Mucosa of descending colon (tissue), 3 donors: ENCODE measurements around the gene RIMKLB. TPM values are rescaled to one million over a fixed set of nuclear protein-coding genes. Genes with fewer than 3 reads are reported as not detected.

ENCODE experiments used
- ATAC-seq: fragments of 200-7000 bp; cut with Tn5 transposase; one replicate; pipeline ENCODE4 v1.9.1; 2020; ENCODE audit warnings: mild to moderate bottlenecking, moderate library complexity
- DNase-seq, 3 donors: peaks; one replicate each; pipeline ENCODE4 v3.0.0-alpha.2; 2020
- H3K36me3 ChIP-seq: fragments of 200-600 bp; one replicate; pipeline ENCODE4 v1.8.0; 2021; ENCODE audit warnings: low read depth, mild to moderate bottlenecking
- H3K4me1 ChIP-seq: fragments of 200-600 bp; one replicate; pipeline ENCODE4 v1.8.0; 2021; ENCODE audit warnings: low read depth, mild to moderate bottlenecking
- H3K4me3 ChIP-seq: fragments of 200-600 bp; one replicate; pipeline ENCODE4 v1.8.0; 2021; ENCODE audit warnings: mild to moderate bottlenecking
- H3K9me3 ChIP-seq: fragments of 200-600 bp; one replicate; pipeline ENCODE4 v1.8.0; 2021; ENCODE audit warnings: mild to moderate bottlenecking
- CTCF ChIP-seq: fragments of 200-600 bp; IDR thresholded peaks from one replicate; pipeline ENCODE4 v1.8.0; 2022; ENCODE audit warnings: antibody characterized with exemption, mild to moderate bottlenecking
- intact Hi-C, 2 donors: fragments of 100-400 bp; cut with DNase I in 1 of 2; cut with micrococcal nuclease in 1 of 2; formaldehyde crosslinking; loops; one replicate each; pipeline versions ENCODE4 v1.11.0 to v1.11.1; 2022; cut with DNase I, micrococcal nuclease
- total RNA-seq, 3 donors: library from RNA; stranded (reverse); fragmentation: NEBNext Ultra II Directional in 2 of 3; extraction: Animal tissue kit (Norgen Biotek cat#: 25700) in 2 of 3; gene quantifications; one replicate each; pipeline versions ENCODE4 v1.2.1 to v1.2.4, GENCODE V29; 2021 to 2023
- donor health status: DM: no; HTN: no; CAD: no; lungs with moderate emphysema.
- donor health status: DM: no; HTN: no; CAD: no.
- donor health status: DM: no; HTN: yes; CAD: no.

The RIMKLB gene
- total RNA-seq, 3 donors from 2014 or later, result 3.7 to 30.9 (median 7.6) TPM

- ATAC-seq, result no peak
- DNase-seq, result no peak
- Histone ChIP-seq H3K9me3 (no peaks in the 10 kb centered on the region), H3K4me3 (no peak overlapping the region), H3K4me1 (no peaks in the 10 kb centered on the region), H3K36me3 (no peaks in the 10 kb centered on the region)
- TF ChIP-seq CTCF, result no peak
- intact Hi-C loops, result no loop called here
These were observed 72.7 kb downstream of the RIMKLB start for GRCh38 chr12:8770499-8770898.

GRCh38 chr12:8771072-8771471 lies 73.3 kb downstream of the RIMKLB start:
- Histone ChIP-seq H3K9me3 (no peaks in the 10 kb centered on the region), H3K4me1 (no peaks in the 10 kb centered on the region), H3K4me3 (no peak overlapping the region), H3K36me3 (no peaks in the 10 kb centered on the region)
- DNase-seq, result no peak
- no peak for TF ChIP-seq CTCF
- intact Hi-C loops, result no loop called here
- no peak for ATAC-seq

GRCh38 chr12:8773461-8773860 lies 75.7 kb downstream of the RIMKLB start:
- Histone ChIP-seq H3K4me3 (no peak overlapping the region), H3K4me1 (no peaks in the 10 kb centered on the region), H3K9me3 (no peaks in the 10 kb centered on the region), H3K36me3 (no peaks in the 10 kb centered on the region)
- intact Hi-C loops, result no loop called here
- ATAC-seq (no peak), DNase-seq (no peak)
- TF ChIP-seq CTCF, result no peak

GRCh38 chr12:8779281-8779680 lies 81.5 kb downstream of the RIMKLB start:
- no peaks in the 10 kb centered on the region for H3K9me3 ChIP-seq
- DNase-seq, result no peak
- no peak overlapping the region for H3K4me3 ChIP-seq
- intact Hi-C loops, result no loop called here
- H3K4me1 ChIP-seq, result no peaks in the 10 kb centered on the region
- H3K36me3 ChIP-seq, result no peaks in the 10 kb centered on the region
- no peak for ATAC-seq
- TF ChIP-seq CTCF, result no peak

GRCh38 chr12:8779862-8780261 lies 82.1 kb downstream of the RIMKLB start:
- H3K9me3 ChIP-seq, result no peaks in the 10 kb centered on the region
- no peaks in the 10 kb centered on the region for H3K36me3 ChIP-seq
- no peak for DNase-seq
- ATAC-seq, result no peak
- H3K4me3 ChIP-seq, result no peak overlapping the region
- no peaks in the 10 kb centered on the region for H3K4me1 ChIP-seq
- intact Hi-C loops, result no loop called here
- TF ChIP-seq CTCF, result no peak

- TF ChIP-seq CTCF, result no peak
- no peaks in the 10 kb centered on the region for H3K36me3 ChIP-seq
- no peak overlapping the region for H3K4me3 ChIP-seq
- H3K9me3 ChIP-seq, result no peaks in the 10 kb centered on the region
- no peak for ATAC-seq
- no peak for DNase-seq
- H3K4me1 ChIP-seq, result no peaks in the 10 kb centered on the region
- intact Hi-C loops, result no loop called here
These were observed 82.6 kb downstream of the RIMKLB start for GRCh38 chr12:8780389-8780788.
